ENCODE data around the gene TARS2.
A peak's percentile ranks its signal among the peaks of the same experiment; 100 is the strongest.

TARS2 gene

DNA sequence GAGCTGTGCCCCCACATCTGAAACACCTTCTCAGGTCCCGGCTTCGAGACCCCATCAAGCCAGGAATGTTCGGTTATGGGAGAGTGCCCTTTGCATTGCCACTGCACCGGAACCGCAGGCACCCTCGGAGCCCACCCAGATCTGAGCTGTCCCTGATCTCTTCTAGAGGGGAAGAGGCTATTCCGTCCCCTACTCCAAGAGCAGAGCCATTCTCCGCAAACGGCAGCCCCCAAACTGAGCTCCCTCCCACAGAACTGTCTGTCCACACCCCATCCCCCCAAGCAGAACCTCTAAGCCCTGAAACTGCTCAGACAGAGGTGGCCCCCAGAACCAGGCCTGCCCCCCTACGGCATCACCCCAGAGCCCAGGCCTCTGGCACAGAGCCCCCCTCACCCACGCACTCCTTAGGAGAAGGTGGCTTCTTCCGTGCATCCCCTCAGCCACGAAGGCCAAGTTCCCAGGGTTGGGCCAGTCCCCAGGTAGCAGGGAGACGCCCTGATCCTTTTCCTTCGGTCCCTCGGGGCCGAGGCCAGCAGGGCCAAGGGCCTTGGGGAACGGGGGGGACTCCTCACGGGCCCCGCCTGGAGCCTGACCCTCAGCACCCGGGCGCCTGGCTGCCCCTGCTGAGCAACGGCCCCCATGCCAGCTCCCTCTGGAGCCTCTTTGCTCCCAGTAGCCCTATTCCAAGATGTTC lies 66.3 kb downstream of the TARS2 start:
- intact Hi-C loops (cut with DNase I): no loop called here
- DNase-seq: no peak

DNA sequence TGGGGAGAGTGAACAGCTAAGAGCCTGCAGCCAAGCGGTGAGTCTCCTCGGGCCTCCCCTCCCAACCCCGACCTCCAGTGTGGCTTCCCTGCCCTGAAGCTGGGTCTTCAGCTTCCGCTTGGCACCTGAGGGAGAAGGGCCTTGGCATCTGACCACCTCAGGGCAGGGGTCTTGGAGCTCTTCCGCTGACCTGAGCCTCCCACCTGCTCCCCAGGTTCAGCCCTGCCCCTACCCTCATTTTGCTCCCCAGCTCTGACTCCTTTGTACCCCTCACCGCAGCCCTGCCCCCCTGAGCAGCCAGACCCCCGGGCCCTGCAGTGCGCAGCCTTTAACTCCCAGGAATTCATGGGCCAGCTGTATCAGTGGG lies 66.8 kb downstream of the TARS2 start:
- intact Hi-C loops (cut with DNase I): no loop called here
- peak in 1 of 10 donors; percentile 74 for DNase-seq

DNA sequence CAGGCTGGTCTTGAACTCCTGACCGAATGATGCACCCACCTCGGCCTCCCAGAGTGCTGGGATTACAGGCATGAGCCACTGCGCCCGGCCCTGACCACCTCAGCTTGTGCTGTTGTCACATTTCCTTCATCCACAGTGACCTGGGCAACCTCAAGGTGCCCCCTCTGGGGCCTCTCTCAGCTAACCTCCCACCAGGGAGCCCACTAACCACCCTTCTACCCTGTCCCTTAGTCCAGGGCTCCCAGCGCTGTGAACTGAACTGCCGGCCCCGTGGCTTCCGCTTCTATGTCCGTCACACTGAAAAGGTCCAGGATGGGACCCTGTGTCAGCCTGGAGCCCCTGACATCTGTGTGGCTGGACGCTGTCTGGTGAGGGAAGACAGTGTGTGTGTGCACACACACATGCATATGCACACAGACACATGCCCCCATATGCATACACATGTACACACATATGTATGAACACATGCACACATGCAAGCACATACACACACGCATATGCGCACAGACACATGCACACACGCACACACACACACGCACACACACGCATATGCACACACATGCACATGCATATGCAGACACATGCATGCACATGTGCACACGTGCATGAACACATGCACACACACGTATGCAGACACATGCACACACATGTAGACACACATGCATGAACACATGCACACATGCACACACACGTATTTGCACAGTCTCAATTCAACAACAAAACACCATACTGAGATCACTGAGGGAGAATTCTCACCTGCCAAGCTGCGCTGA lies 68.2 kb downstream of the TARS2 start:
- intact Hi-C loops (cut with DNase I): no loop called here
- peak in 1 of 10 donors; percentile 55 for DNase-seq

DNA sequence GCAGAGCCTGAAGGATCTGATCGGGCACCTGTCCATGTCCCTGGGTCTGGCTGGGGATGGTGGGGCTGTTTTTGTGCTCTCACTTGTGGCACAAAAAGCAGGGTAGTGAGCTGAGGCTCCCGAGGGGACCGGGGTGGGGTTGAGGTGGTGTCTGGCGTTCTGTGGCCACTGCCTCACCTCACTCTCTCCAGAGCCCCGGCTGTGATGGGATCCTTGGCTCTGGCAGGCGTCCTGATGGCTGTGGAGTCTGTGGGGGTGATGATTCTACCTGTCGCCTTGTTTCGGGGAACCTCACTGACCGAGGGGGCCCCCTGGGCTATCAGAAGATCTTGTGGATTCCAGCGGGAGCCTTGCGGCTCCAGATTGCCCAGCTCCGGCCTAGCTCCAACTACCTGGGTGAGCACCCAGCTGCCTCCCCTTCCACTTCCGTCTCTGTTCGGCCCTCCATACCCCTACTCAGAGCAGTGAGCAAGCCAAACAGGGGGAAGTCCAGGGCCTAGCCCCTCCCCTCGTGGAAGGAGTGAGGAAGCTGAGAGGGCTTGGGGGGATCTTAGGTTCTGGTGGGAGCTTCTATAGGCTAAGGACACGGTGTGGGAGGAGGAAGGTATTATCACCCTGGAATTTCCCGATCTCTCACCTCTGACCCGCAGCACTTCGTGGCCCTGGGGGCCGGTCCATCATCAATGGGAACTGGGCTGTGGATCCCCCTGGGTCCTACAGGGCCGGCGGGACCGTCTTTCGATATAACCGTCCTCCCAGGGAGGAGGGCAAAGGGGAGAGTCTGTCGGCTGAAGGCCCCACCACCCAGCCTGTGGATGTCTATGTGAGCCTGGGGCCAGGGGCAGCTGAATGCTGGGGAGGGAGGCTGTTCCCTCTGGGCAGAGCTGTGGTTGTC lies 69.0 kb downstream of the TARS2 start:
- peak in 1 of 10 donors; percentile 55 for DNase-seq
- intact Hi-C loops (cut with DNase I): no loop called here

DNA sequence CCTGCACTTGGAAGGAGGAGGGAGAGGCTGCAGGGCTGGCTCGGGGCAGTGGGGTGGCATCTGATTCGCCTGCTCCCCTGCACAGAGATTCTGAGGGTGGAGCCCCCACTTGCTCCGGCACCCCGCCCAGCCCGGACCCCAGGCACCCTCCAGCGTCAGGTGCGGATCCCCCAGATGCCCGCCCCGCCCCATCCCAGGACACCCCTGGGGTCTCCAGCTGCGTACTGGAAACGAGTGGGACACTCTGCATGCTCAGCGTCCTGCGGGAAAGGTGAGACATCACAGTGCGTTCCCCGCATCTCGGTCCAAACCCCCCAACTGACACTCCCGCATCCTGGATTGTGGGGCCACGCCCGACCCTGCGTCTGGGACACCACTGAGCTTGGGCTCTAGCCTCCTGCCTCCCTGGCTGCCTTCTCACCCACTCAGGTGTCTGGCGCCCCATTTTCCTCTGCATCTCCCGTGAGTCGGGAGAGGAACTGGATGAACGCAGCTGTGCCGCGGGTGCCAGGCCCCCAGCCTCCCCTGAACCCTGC lies 69.9 kb downstream of the TARS2 start:
- intact Hi-C loops (cut with DNase I): no loop called here
- DNase-seq: peak in 1 of 10 donors; percentile 71

Measured in posterior cingulate gyrus (tissue), 11 donors.